Upper lobe of left lung (tissue), 4 donors: ENCODE measurements around the gene DHRS13.

Source experiments
- EP300 ChIP-seq, 4 donors: sonication (generic); formaldehyde crosslinking; IDR thresholded peaks; one replicate each; pipeline ENCODE4 v1.5.1; 2017; ENCODE audit warnings: antibody characterized with exemption in 4 of 4, control low read depth in 2 of 4
- POLR2A ChIP-seq, 4 donors: fragments of 450-650 bp; IDR thresholded peaks; one replicate each; pipeline ENCODE4 v1.5.1; 2016 to 2017; ENCODE audit warnings: antibody characterized with exemption in 4 of 4, mild to moderate bottlenecking in 2 of 4
- TF ChIP-seq, protein P1 (sequence below), 6 experiments: fragments of 450-650 bp in 4 of 6; fragments of 200-600 bp in 2 of 6; sonication (generic) in 2 of 6; IDR thresholded peaks; one replicate each; pipeline ENCODE4 v1.5.1; 2016 to 2019; ENCODE audit warnings: antibody characterized with exemption in 6 of 6

DNA sequence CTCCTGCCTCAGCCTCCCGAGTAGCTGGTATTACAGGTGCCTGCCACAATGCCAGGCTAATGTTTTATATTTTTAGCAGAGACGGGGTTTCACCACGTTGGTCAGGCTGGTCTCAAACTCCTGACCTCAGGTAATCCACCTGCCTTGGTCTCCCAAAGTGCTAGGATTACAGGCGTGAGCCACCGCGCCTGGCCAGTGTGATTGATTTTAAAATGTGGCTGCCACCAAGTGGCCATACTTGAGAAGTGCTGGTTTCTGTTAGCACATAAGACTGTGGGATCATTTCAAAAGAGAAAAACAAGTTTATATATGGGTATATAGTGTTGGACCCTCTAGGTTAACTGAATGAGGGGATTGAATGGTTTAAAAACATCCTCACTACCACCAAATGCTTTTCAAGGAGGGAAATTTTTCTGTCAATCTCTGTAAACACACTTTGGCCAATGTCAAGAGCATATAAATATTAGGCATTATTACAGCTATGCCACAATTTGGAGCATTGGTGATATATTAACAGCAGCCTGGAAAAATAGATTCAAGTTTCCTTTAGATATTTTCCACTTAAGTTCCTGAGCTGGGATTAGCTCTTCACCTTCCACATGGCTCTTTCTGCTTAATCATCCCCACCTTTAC lies 13.5 kb upstream of the DHRS13 start:
- TF ChIP-seq, protein P1, sequence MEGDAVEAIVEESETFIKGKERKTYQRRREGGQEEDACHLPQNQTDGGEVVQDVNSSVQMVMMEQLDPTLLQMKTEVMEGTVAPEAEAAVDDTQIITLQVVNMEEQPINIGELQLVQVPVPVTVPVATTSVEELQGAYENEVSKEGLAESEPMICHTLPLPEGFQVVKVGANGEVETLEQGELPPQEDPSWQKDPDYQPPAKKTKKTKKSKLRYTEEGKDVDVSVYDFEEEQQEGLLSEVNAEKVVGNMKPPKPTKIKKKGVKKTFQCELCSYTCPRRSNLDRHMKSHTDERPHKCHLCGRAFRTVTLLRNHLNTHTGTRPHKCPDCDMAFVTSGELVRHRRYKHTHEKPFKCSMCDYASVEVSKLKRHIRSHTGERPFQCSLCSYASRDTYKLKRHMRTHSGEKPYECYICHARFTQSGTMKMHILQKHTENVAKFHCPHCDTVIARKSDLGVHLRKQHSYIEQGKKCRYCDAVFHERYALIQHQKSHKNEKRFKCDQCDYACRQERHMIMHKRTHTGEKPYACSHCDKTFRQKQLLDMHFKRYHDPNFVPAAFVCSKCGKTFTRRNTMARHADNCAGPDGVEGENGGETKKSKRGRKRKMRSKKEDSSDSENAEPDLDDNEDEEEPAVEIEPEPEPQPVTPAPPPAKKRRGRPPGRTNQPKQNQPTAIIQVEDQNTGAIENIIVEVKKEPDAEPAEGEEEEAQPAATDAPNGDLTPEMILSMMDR (IDR thresholded peaks at IDR 0.05): peak; percentile 47 to 71 (median 64)
- TF ChIP-seq EP300 (IDR thresholded peaks at IDR 0.05) (no peak), POLR2A (IDR thresholded peaks at IDR 0.05) (no peak)
